ENCODE results near the gene KRTAP21-3.

DNA sequence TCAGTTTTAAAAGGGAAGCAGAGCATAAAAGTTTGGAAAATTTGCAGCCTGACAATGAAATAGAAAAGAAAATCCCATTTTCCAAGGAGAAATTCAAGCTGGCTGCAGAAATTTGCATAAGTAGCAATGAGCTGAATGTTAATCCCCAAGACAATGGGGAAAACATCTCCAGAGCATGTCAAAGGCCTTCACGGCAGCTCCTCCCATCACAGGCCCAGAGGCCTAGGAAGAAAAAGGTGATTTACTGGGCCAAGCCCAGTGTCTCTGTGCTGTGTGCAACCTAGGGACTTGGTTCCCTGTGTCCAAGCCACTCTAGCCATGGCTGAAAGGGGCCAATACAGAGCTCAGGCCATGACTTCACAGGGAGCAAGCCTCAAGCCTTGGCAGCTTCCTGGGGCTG lies 49.8 kb downstream of the KRTAP21-3 start:
- TF ChIP-seq, protein P1, sequence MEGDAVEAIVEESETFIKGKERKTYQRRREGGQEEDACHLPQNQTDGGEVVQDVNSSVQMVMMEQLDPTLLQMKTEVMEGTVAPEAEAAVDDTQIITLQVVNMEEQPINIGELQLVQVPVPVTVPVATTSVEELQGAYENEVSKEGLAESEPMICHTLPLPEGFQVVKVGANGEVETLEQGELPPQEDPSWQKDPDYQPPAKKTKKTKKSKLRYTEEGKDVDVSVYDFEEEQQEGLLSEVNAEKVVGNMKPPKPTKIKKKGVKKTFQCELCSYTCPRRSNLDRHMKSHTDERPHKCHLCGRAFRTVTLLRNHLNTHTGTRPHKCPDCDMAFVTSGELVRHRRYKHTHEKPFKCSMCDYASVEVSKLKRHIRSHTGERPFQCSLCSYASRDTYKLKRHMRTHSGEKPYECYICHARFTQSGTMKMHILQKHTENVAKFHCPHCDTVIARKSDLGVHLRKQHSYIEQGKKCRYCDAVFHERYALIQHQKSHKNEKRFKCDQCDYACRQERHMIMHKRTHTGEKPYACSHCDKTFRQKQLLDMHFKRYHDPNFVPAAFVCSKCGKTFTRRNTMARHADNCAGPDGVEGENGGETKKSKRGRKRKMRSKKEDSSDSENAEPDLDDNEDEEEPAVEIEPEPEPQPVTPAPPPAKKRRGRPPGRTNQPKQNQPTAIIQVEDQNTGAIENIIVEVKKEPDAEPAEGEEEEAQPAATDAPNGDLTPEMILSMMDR (conservative IDR thresholded peaks at IDR 0.05; ENCODE audit: low read depth, low read length): no peak
- TF ChIP-seq EZH2 (IDR thresholded peaks at IDR 0.05; ENCODE audit: low read length, unreplicated experiment): no peak
